Activated T-cell treated with anti-CD3 and anti-CD28 coated beads for 48 hours (primary cell): ENCODE measurements around the gene GMPR2.
"Not testable (repeated sequence)": the region's sequence is repeated elsewhere in the genome, so short reads cannot be mapped to it uniquely, and the experiment has no call there.

ENCODE experiments used
- DNase-seq: peaks from one replicate; pipeline ENCODE4 v3.0.0-alpha.2; 2020; ENCODE audit warnings: low read depth

Gene GMPR2

DNA sequence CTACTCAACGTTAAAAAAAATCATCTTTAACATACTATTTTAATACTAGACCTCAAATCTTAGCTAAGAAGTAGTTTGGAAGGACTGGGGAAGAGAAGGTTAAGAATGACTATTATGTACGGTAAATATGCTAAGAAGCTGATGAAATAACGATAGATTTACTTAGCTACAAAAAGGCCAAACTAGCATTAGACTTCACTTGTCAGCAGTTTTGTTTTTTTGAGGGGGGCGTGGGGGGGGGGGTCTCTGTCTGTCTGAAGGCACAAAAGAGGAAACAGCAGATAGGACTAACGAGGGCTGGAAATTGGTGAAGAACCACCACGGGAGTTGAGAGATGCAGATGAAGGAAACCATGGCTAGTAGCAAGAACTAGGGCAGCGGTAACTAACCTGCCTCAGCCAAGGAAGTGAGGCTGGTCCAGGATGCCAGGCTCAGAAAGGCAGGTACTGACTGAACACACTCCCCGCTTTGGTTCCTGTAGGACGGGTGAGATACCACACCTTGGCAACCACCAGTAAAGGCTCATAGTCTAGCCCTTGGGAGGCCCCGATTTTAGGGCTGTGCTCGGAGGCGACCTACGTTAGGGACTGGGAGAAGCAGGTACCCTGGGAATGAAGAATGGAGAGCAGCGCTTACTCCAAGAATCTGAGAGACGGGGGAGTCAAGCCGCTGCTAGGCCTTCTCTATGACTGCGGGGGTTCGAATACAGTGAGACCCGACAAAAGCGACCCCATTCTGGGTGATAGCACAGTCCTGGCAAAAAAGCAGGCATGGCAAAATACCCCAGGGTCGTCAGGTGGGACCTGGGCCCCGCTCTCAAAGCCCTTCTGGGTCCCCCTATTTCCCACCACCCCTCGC is 1.2 kb upstream of the GMPR2 start:
- DNase-seq = no peak

DNA sequence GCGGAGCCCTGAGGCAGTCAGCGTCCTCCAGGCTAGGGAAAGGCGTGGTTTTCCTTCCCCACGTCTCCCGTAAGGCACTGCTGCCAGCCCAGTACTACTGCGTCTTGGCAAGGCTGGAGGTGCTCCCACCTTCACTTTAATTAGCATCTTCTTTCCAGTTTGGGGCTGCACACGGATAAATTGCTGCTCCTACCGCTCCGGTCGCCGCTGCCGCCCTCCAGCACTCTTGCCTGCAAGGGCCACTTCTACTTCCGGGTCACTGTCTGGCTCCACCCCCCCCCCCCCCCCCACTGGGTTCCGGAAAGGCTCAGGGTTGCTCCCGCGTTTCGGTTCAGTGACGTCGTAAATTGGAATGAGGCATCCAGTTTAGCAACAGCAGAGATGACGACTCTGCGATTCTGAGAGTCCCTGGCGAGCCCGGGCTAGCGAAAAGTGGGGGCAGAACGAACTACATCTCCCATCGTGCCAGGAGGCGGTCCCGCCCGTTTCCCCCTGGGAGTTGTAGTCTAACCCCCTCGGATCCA is 546 bp upstream of the GMPR2 start, which contains the start of gene NEDD8:
Gene NEDD8, minus strand, starts transcription at position 247 of the 524 bp plus-strand sequence. Its CDS starts 100 bp downstream, at position 147.
- peak; percentile 85 for DNase-seq

DNA sequence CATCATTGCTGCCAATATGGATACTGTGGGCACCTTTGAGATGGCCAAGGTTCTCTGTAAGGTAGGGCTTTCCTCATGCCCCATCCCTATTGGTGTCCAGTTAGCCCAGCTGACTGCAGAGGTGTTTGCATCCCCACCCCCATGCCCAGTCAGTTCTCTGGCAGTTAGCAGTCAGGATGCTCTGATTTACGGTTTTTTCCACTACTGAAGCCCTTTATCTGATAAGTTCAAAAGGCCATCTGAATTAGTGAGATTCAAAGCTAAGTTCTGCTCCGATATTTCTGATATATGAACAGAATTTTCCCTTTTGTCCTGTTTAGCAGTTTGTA is 773 bp downstream of the GMPR2 start:
- no peak for DNase-seq

DNA sequence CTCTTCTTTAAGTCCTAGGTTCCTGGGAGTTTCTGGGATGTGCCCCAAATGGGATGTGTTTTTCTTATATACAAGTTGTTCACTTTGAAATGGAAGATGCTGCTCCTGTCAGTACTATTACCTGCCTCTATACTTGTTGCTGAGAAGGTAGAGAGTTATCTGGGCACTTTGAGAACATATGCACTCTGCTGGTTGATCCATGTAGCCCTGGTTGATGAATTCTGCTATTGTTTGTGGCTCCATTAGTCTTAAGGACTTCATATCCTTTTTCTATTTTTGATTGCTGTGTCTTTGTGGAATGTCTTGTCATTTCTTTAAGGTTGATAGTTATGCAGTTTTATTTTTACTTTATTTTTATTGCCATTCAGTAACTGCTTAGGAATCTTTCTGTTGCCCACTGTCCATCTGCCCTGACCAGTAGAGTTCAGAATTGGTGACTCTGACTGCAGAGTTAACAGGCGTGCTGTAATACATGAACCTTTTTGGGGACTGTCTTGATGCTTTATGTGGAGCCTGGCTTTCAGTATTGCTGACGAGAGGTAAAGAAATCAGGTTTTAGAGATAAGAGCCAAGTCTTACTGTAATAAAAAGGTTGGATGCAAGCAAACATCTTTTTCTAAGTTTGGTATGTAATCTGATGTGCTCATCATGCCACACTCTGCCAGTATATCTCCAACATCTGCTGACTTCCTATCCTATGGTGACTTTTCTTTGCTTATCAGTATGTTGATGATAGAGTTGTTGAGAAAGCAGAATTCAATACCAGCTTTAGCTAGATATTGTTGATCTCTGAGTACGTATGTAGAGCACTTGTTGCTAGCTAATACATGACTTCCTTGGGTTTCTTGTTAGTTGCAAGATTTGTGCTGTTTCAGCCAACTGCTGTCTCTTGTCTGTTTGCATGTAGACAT is 1.6 kb downstream of the GMPR2 start:
- no peak for DNase-seq

DNA sequence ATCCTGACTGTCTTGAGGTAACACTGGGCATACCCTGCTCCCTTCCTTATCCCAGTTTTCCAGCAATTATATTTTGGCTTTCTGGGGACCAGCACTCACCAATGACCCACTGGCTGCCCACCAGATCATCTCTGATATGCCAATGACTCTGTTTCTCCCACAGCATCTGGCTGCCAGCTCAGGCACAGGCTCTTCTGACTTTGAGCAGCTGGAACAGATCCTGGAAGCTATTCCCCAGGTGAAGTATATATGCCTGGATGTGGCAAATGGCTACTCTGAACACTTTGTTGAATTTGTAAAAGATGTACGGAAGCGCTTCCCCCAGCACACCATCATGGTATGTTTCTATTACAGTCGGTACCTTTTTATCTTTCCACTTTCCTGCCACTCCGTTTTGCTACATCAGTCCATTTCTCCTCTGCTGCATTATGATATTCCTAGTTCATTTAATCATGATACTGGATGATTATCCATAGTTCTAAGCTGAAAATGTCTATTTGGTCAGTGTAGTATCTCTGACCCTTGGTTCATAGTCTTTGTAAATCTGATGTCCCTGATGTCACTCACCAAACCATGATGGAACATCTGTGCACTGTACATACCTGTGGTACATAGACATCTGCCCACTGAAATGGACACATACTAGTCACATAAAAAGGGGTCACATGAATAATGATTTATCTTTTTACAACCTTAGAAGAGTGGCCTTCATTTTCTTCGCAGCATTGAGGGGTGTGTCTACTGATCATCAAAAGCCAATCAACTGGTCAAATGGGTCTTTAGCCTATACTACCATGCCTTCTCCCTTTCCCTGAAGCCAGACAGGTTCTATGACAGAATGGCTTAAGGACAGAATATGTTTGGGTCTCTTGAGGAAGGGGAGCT is 3.3 kb downstream of the GMPR2 start:
- DNase-seq = no peak

DNA sequence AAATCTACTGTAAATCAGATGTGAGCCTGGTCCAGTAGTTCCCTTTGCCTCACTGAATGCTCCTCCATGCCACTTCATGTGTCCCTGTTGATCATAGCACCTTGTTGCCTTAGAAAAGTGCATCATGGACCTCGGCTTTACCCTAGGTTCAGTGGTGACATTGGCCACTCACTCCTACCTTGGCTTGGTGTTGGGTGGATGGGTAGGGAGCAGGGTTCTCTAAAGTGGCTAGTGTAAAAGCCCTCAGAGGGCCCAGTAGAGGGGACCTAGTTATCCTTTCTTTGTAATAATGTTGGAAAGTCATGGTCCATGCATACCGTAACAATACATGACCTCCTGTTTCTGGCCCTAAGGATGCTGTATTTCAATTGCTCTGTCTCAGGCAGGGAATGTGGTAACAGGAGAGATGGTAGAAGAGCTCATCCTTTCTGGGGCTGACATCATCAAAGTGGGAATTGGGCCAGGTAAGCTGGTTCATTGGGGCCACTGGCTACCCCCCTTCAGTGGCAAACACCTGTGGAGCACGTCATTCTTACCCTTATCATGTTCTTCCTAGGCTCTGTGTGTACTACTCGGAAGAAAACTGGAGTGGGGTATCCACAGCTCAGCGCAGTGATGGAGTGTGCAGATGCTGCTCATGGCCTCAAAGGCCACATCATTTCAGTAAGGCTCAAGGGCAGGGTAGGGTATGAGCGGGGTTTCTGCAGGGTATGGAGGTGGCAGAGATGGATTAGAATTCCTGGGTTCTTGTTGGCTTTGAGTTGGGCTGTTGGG is 4.1 kb downstream of the GMPR2 start:
- no peak for DNase-seq

DNA sequence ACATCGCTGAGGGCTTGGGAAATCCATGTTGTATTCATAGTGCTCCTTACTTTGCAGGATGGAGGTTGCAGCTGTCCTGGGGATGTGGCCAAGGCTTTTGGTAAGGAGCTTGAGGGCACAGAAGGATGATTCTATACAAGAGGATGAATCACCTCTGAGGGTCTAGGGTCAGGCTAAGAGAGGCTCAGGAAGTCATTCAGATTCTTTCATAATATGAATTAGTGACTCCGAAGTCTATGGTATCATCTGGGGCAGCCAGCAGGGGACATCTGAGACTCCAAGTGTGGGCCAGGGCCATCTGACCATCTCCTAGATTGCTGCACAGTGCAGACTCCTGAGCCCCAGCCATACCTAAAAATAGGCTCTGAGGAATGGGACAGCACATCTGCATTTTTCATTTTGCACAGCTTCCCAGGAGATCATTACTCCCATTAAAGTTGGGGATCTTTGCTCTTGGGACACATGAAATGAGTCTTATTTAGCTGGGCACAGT is 4.8 kb downstream of the GMPR2 start:
- no peak for DNase-seq

DNA sequence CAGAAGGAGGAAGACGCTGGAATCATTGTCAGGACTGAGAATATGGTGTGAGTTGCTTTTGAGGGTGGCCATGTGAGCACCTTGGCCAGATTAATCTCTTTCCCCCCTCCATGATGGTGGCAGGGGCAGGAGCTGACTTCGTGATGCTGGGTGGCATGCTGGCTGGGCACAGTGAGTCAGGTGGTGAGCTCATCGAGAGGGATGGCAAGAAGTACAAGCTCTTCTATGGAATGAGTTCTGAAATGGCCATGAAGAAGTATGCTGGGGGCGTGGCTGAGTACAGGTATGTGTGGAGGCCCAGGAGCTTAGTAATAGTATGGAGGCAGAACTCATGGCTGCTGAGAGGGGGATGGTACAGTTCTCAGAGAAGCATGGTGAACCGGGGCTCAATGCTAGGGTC is 5.4 kb downstream of the GMPR2 start:
- DNase-seq = no peak

DNA sequence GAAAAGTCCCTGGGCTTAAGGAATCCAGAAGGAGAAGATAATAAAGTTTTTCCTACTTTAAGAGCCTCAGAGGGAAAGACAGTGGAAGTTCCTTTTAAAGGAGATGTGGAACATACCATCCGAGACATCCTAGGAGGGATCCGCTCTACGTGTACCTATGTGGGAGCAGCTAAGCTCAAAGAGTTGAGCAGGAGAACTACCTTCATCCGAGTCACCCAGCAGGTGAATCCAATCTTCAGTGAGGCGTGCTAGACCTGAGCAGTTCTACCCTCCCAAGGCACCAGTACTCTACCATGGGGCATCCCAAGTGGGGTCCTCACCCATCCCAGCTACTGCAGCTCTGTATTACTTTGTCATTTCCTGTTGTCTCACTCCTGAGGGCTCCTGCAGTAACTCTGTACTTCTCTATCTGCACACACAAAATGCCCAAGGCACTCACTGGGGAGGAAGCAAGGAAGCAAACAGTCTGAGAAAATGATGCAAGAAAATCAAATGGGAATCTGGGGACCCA is 5.9 kb downstream of the GMPR2 start:
- DNase-seq = no peak

DNA sequence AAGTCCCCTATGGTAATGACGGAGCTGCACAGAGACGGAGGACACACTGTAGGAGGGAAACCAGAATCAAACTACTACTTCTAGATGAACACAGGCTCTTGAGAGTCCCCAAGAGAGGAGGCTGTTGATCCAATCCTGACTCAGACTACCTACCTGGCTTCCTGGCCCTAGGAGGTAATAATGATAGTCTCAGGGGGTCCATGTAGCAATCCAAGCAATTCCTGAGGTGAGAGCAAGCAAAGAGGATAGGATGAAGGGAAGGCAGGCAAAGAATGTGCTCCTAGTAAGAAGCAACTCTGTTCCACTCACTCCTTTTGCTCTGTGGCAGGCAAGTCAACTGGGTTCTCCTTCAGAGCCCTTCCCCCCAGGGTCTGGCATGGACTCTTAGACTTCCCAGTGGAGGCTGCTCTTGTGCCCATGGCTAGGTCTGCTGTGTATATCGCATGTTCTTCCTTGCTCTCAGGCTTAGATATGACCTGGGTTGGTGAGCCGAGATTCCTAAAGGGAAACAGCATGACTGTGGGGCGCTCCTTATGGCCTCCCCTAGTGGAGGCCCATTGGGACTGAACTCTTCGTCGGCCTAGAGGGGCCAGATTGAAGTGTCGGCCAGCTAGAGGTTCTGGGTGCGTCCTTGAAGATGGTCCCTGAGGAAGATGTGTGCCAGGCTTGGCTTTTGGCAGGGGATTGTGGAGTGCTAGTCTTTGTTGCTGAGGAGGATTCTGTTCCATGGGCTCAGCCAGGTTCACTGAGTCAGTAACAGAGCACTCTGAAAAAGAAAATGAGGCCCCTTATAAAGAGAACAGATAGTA is 7.6 kb downstream of the GMPR2 start:
- DNase-seq = no peak

DNA sequence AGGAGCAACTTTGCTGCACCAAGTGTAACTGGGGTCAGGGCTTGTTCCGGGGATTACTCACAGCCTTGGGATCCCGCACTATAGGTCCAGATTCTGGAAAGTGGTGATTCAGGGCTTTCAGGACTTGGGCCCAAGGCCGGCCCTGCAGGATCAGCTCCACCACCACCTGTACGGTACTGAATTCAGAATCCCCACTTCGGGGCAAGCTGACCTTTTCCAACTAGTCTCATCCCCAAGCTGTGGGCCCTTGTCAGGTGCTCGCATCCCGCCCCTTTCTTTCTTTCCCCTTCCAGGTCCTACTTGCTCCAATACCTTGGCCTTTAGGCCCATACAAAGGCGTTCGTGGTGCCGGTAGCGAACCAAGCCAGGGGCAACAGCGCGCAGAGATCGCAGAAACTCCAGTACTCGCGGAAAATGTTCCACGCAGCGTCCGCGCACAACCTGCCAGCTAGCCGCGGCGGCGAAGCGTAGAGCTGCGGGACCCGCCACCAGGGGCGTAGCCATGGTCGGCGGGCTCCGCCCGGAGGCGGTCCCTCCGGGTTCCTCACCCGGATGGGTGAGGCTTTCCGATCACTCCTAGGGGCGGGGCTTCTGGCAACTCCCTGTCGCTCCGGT is 9.2 kb downstream of the GMPR2 start:
- DNase-seq = peak; percentile 92

DNA sequence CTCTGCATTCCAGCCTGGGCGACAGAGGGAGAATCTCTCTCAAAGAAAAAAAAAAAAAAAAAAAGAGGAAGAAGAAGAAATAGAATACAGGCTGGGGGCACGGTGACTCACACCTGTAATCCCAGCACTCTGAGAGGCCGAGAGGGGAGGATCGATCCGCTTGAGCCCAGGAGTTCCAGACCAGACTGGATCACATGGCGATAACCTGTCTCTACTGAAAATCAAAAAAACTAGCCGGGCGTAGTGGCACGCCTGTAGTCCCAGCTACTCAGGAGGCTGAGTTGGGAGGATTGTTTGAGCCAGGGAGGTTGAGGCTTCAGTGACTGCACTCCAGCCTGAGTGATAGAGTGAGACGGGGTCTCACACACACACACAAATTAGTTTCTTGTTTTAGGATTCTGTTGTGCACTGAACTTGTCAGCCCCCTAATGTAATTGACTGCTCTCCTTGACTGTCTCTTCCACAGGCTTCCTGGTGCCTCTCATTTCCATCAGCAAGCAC is 10.7 kb downstream of the GMPR2 start:
- DNase-seq = no peak

DNA sequence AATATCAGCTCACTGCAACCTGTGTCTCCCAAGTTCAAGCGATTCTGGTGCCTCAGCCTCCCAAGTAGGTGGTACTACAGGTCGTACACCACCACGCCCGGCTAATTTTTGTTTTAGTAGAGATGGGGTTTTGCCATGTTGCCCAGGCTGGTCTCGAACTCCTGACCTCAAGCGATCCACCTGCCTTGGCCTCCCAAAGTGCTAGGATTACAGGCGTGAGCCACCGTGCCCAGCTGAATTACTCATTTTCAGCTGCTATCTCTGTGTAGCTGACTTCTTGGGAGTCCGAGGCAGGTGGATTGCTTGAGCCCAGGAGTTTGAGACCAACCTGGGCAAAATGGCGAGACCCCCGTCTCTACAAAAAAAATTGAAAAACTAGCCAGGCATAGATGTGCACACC is 12.6 kb downstream of the GMPR2 start:
- DNase-seq = not testable (repeated sequence)

DNA sequence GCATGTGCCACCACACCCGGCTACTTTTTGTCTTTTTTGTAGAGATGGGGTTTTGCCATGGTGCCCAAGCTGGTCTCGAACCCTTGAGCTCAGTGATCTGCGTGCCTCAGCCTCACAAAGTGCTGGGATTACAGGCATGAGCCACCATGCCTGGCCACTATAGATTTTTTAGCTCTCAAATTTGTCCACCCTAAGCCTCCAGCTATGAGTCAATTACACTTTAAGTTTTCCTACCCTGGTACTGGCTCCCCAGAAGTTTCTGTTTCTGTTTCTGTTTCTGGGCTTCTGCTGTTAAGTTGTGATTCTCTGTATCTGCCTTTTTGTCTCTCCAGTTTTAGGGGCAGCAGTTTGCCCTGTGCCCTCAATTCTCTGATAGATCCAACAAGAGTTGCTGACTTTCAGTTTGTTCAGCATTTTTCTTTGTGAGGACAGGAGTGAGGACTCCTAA is 14.1 kb downstream of the GMPR2 start:
- no peak for DNase-seq

DNA sequence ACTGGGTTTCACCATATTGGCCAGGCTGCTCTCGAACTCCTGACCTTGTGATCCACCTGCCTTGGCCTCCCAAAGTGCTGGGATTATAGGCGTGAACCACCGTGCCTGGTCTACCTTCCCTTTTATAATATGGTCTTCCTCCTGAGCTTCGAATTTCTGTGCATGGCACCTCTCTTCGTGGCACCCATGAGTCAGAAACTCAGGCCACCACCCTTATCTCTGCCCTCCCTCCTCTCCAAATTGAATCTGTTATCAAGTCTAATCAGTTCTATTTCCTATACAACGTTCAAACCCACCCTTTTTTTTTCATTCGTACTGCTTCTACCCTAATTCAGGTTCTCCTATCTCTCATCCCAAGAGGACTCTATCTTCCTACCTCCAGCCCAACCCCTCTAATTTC is 14.7 kb downstream of the GMPR2 start:
- DNase-seq = no peak

DNA sequence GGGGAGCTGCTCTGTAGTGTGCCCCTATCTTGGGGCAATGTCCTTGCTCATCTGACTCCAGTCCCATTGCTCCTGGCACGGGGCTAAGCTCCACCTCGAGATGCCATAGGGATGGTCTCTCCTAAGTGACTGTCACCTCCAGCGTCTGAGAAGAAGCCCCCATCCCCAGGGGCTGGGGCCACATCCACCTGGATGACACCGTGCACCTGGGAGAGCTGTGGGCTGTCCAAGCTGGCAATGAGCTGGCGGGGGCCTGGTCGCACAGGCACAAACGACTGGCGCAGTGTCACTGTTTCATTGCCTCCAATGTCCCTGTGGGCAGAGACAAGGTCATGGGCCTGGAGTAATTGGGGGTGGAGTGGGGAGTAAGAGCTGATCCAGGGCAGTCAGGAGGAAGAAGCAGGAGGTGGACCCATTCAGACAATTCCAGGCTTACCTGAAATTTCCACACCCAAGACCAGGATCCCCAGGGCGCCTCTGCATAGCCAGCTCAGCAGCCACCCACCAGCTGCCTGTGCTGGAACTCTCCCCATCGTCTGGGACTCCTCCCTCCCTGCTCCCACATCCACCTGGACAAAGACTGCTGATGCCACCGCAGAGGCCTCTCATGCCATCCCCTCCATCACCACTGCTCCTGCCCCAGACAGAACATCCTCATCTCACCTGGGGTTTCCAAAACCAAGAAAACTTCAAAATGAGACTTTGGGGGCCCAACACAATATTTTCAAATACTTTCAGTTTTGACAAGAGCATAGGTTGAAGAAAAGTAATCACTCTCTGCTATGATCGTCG is 16.7 kb downstream of the GMPR2 start:
- DNase-seq = no peak

DNA sequence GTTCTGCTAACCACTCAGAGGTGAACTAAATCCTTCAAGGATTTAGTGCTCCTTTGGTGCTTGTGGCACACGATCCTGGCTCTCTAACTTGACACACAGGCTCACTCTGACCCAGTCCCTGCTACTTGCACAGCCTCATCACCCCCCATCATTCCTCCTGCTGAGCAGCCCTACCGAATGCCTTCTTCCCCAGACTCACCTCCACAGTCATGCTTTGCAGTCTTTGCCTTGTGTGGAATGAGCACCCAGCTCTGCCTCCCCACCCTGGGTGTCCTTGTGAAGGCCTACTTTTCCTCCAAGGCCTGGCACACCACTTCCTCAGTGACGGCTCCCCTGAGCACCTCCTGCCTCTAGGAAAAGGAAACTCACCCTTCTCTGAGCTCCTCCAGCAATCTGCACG is 17.6 kb downstream of the GMPR2 start:
- no peak for DNase-seq

DNA sequence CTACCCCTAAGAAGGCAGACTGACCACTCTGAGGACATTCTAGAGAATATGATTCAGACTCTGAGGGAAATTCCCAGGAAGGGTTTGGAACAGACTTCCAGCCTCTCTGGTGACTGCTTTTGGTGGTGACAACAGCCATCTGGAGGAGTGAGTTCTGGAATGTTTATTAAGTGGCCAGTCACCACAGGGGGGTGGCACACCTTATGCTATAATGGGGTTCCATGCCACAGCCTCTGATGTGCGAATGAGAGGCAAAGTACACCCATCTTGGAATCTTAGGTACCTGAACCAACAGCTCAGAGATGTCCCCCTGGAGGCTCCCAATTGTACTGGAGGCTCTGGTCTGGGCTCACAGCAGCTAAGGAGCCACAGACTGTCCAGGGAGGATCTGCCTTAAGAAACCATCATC is 19.2 kb downstream of the GMPR2 start:
- no peak for DNase-seq
